HG03045 (cell line): ENCODE results near the gene ZAP70.
"Not testable (repeated sequence)": the region's sequence is repeated elsewhere in the genome, so short reads cannot be mapped to it uniquely, and the experiment has no call there.

Experiments used
- ATAC-seq: cut with Tn5 transposase; IDR thresholded peaks from one replicate; pipeline ENCODE4 v1.9.1; 2021; ENCODE audit warnings: mild to moderate bottlenecking, moderate library complexity; ENCODE audit not compliant: unreplicated experiment

The ZAP70 gene

GRCh38 chr2:97713296-97714083 is at the start of gene ZAP70:
Gene ZAP70, plus strand, starts transcription at chr2:97713576. Its CDS starts 10,461 bp downstream, at chr2:97724037.
- no peak for ATAC-seq

GRCh38 chr2:97663626-97663961 is 49.8 kb upstream of the ZAP70 start:
- no peak for ATAC-seq

- ATAC-seq, result peak; percentile 87
These were observed 49.3 kb upstream of the ZAP70 start, which contains the start of gene ACTR1B for GRCh38 chr2:97663962-97664635. Gene ACTR1B, minus strand, starts transcription at chr2:97664044. Its CDS starts 154 bp downstream, at chr2:97663890.

- no peak for ATAC-seq
These were observed 48.8 kb upstream of the ZAP70 start for GRCh38 chr2:97664636-97664970.

GRCh38 chr2:97669448-97669847 is 43.9 kb upstream of the ZAP70 start, which contains the start of gene C2orf92:
Gene C2orf92, plus strand, starts transcription at chr2:97669713. Its CDS starts 76 bp downstream, at chr2:97669789.
- ATAC-seq, result no peak

- ATAC-seq, result no peak
These were observed 42.9 kb upstream of the ZAP70 start for GRCh38 chr2:97670471-97670870.

- ATAC-seq, result no peak
These were observed 41.9 kb upstream of the ZAP70 start for GRCh38 chr2:97671526-97671925.

- ATAC-seq, result not testable (repeated sequence)
These were observed 40.7 kb upstream of the ZAP70 start for GRCh38 chr2:97672606-97673140.

GRCh38 chr2:97673182-97673914 is 40.0 kb upstream of the ZAP70 start:
- ATAC-seq, result no peak

- no peak for ATAC-seq
These were observed 39.5 kb upstream of the ZAP70 start for GRCh38 chr2:97673915-97674283.

GRCh38 chr2:97675430-97676113 is 37.8 kb upstream of the ZAP70 start:
- no peak for ATAC-seq

GRCh38 chr2:97676620-97677019 is 36.8 kb upstream of the ZAP70 start:
- no peak for ATAC-seq

GRCh38 chr2:97677480-97677879 is 35.9 kb upstream of the ZAP70 start:
- no peak for ATAC-seq

GRCh38 chr2:97678298-97678697 is 35.1 kb upstream of the ZAP70 start:
- ATAC-seq, result no peak

- ATAC-seq, result not testable (repeated sequence)
These were observed 26.1 kb upstream of the ZAP70 start for GRCh38 chr2:97687235-97687634.

- ATAC-seq, result no peak
These were observed 25.1 kb upstream of the ZAP70 start for GRCh38 chr2:97688062-97688827.

GRCh38 chr2:97691166-97691565 is 22.2 kb upstream of the ZAP70 start:
- no peak for ATAC-seq

GRCh38 chr2:97693476-97693875 is 19.9 kb upstream of the ZAP70 start:
- no peak for ATAC-seq

- no peak for ATAC-seq
These were observed 17.6 kb upstream of the ZAP70 start for GRCh38 chr2:97695744-97696143.
